GM21576 (cell line): ENCODE data around the gene HYDIN.
"Not testable (repeated sequence)": the region's sequence is repeated elsewhere in the genome, so short reads cannot be mapped to it uniquely, and the experiment has no call there.

Source experiments
- ATAC-seq: cut with Tn5 transposase; IDR thresholded peaks from one replicate; pipeline ENCODE4 v1.9.1; 2021; ENCODE audit warnings: mild to moderate bottlenecking, moderate library complexity; ENCODE audit not compliant: unreplicated experiment

HYDIN gene

GRCh38 chr16:71143246-71143645 is 87.3 kb downstream of the HYDIN start:
- ATAC-seq, result not testable (repeated sequence)

GRCh38 chr16:71110565-71110964 is 120.0 kb downstream of the HYDIN start:
- ATAC-seq, result not testable (repeated sequence)

- not testable (repeated sequence) for ATAC-seq
Observed at GRCh38 chr16:71109656-71110208, 120.8 kb downstream of the HYDIN start.

GRCh38 chr16:71105881-71106280 is 124.6 kb downstream of the HYDIN start:
- not testable (repeated sequence) for ATAC-seq

GRCh38 chr16:71083573-71083972 is 146.9 kb downstream of the HYDIN start:
- ATAC-seq, result not testable (repeated sequence)

- not testable (repeated sequence) for ATAC-seq
Observed at GRCh38 chr16:71080777-71081176, 149.7 kb downstream of the HYDIN start.

- not testable (repeated sequence) for ATAC-seq
Observed at GRCh38 chr16:71080262-71080661, 150.3 kb downstream of the HYDIN start.

GRCh38 chr16:71070651-71071050 is 159.9 kb downstream of the HYDIN start:
- not testable (repeated sequence) for ATAC-seq

- ATAC-seq, result not testable (repeated sequence)
Observed at GRCh38 chr16:71069842-71070241, 160.7 kb downstream of the HYDIN start.

- ATAC-seq, result not testable (repeated sequence)
Observed at GRCh38 chr16:71053897-71054609, 176.5 kb downstream of the HYDIN start.

GRCh38 chr16:71050307-71050706 is 180.2 kb downstream of the HYDIN start:
- not testable (repeated sequence) for ATAC-seq

- ATAC-seq, result not testable (repeated sequence)
Observed at GRCh38 chr16:71039368-71040111, 191.0 kb downstream of the HYDIN start.

- not testable (repeated sequence) for ATAC-seq
Observed at GRCh38 chr16:71038421-71038820, 192.1 kb downstream of the HYDIN start.

- ATAC-seq, result not testable (repeated sequence)
Observed at GRCh38 chr16:71037987-71038386, 192.5 kb downstream of the HYDIN start.

GRCh38 chr16:71028032-71028727 is 202.3 kb downstream of the HYDIN start:
- ATAC-seq, result not testable (repeated sequence)

- not testable (repeated sequence) for ATAC-seq
Observed at GRCh38 chr16:71027511-71027910, 203.0 kb downstream of the HYDIN start.

GRCh38 chr16:71023851-71024439 is 206.6 kb downstream of the HYDIN start:
- not testable (repeated sequence) for ATAC-seq

- ATAC-seq, result not testable (repeated sequence)
Observed at GRCh38 chr16:71021961-71022537, 208.5 kb downstream of the HYDIN start.

- ATAC-seq, result not testable (repeated sequence)
Observed at GRCh38 chr16:71019067-71019682, 211.3 kb downstream of the HYDIN start.

GRCh38 chr16:71015419-71015818 is 215.1 kb downstream of the HYDIN start:
- ATAC-seq, result not testable (repeated sequence)
